ENCODE data around the gene NRARP.

The NRARP gene

GRCh38 chr9:137278721-137279711 lies 23.1 kb downstream of the NRARP start:
- Histone ChIP-seq H3K9ac (no peak overlapping the region), H2AFZ (ENCODE audit: low read depth) (no peak overlapping the region), H3K4me3 (IDR thresholded peaks at IDR 0.05; ENCODE audit: insufficient read depth, low read depth, low read length) (no peak overlapping the region), H3K79me2 (ENCODE audit: insufficient read depth, low read depth) (no peaks in the 10 kb centered on the region), H3K4me2 (no peak overlapping the region), H4K20me1 (ENCODE audit: insufficient read depth) (no peaks in the 10 kb centered on the region), H3K27ac (no peak overlapping the region), H3K36me3 (ENCODE audit: insufficient read depth) (no peaks in the 10 kb centered on the region), H3K27me3 (ENCODE audit: insufficient read depth, low read depth) (0 out of 2 replicates have a peak, but pooled peaks cover 5% of the 10 kb centered on the region), H3K4me1 (ENCODE audit: low read depth, poor library complexity, severe bottlenecking) (no peaks in the 10 kb centered on the region)
- TF ChIP-seq CTCF (conservative IDR thresholded peaks at IDR 0.05; ENCODE audit: low read depth, low read length), result no peak

GRCh38 chr9:137278061-137278701 lies 23.9 kb downstream of the NRARP start:
- no peak overlapping the region for H2AFZ ChIP-seq (ENCODE audit: low read depth)
- no peak overlapping the region for H3K27ac ChIP-seq
- H3K79me2 ChIP-seq (ENCODE audit: insufficient read depth, low read depth), result no peaks in the 10 kb centered on the region
- no peak overlapping the region for H3K4me3 ChIP-seq (IDR thresholded peaks at IDR 0.05; ENCODE audit: insufficient read depth, low read depth, low read length)
- H3K4me2 ChIP-seq, result no peak overlapping the region
- H3K9ac ChIP-seq, result no peak overlapping the region
- H3K4me1 ChIP-seq (ENCODE audit: low read depth, poor library complexity, severe bottlenecking), result no peaks in the 10 kb centered on the region
- 0 out of 2 replicates have a peak, but pooled peaks cover 5% of the 10 kb centered on the region for H3K27me3 ChIP-seq (ENCODE audit: insufficient read depth, low read depth)
- H4K20me1 ChIP-seq (ENCODE audit: insufficient read depth), result no peaks in the 10 kb centered on the region
- H3K36me3 ChIP-seq (ENCODE audit: insufficient read depth), result no peaks in the 10 kb centered on the region
- TF ChIP-seq CTCF (conservative IDR thresholded peaks at IDR 0.05; ENCODE audit: low read depth, low read length), result no peak

- 0 out of 2 replicates have a peak, but pooled peaks cover 3% of the 10 kb centered on the region for H3K27me3 ChIP-seq (ENCODE audit: insufficient read depth, low read depth)
- no peak within 1 kb of the TSS for H3K27ac ChIP-seq
- H3K9ac ChIP-seq, result no peak within 1 kb of the TSS
- H3K79me2 ChIP-seq (ENCODE audit: insufficient read depth, low read depth), result no peaks in the 10 kb centered on the region
- H4K20me1 ChIP-seq (ENCODE audit: insufficient read depth), result no peaks in the 10 kb centered on the region
- no peak within 1 kb of the TSS for H3K4me2 ChIP-seq
- H3K36me3 ChIP-seq (ENCODE audit: insufficient read depth), result no peaks in the 10 kb centered on the region
- no peaks in the 10 kb centered on the region for H3K4me1 ChIP-seq (ENCODE audit: low read depth, poor library complexity, severe bottlenecking)
- no peak for TF ChIP-seq CTCF (conservative IDR thresholded peaks at IDR 0.05; ENCODE audit: low read depth, low read length)
- no peak within 1 kb of the TSS for H3K4me3 ChIP-seq (IDR thresholded peaks at IDR 0.05; ENCODE audit: insufficient read depth, low read depth, low read length)
- H2AFZ ChIP-seq (ENCODE audit: low read depth), result no peak within 1 kb of the TSS
These were observed 24.6 kb downstream of the NRARP start, which contains the start of gene TOR4A for GRCh38 chr9:137277329-137278041. TOR4A (plus strand) TSS chr9:137277726; CDS start chr9:137278690, 964 bp downstream.

All from KMS-11 (cell line).